GM12865 (cell line): ENCODE data around the gene PINK1.
A peak's percentile ranks its signal among the peaks of the same experiment; 100 is the strongest.

Experiments used
- DNase-seq: peaks from one replicate; pipeline ENCODE4 v3.0.0; 2010; ENCODE audit warnings: low read depth
- H3K4me3 ChIP-seq: 2 replicates; pipeline ENCODE4 v1.5.1; 2011; ENCODE audit warnings: mild to moderate bottlenecking, low read depth, low read length, control low read depth
- CTCF ChIP-seq: IDR thresholded peaks from 2 replicates; pipeline ENCODE4 v1.5.1; 2011; ENCODE audit warnings: low read length, control low read depth, low read depth, inconsistent platforms; ENCODE audit not compliant: insufficient read depth; ENCODE audit errors: missing control alignments

The PINK1 gene

GRCh38 chr1:20658166-20658915 lies 25.1 kb downstream of the PINK1 start:
- no peak for TF ChIP-seq CTCF
- DNase-seq = no peak
- no peak overlapping the region for H3K4me3 ChIP-seq

- DNase-seq = no peak
- H3K4me3 ChIP-seq = peak overlapping the region; percentile 85
- no peak for TF ChIP-seq CTCF
Measured at GRCh38 chr1:20660363-20660762, 27.1 kb downstream of the PINK1 start.

GRCh38 chr1:20660847-20661206 lies 27.6 kb downstream of the PINK1 start:
- TF ChIP-seq CTCF = no peak
- DNase-seq = peak; percentile 44
- H3K4me3 ChIP-seq = peak overlapping the region; percentile 85

- peak; percentile 39 for TF ChIP-seq CTCF
- DNase-seq = peak; percentile 99
- peak within 1 kb of the TSS; percentile 85 for H3K4me3 ChIP-seq
Measured at GRCh38 chr1:20661207-20662109, 28.2 kb downstream of the PINK1 start, which contains the start of gene DDOST. TSS of gene DDOST (minus strand) at chr1:20661369. CDS start at chr1:20661350, 19 bp downstream.

DNA sequence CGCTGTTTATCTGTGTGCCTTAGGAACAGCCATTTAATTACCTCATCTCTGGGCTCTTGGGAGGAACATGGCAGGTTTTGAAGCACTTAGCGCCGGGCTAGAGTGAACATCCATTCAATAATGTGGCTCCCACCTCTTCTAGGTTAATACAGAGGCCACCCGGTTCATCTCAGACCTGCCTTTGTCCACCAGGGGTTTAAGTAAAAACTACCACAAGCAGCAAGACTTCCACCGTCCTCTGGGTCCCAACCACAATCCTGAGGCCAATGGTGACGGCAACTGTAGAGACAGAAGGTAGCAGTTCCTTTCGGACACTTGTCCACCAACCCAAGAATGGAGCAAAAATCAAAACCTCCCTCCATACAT lies 28.8 kb downstream of the PINK1 start:
- DNase-seq = no peak
- peak overlapping the region; percentile 85 for H3K4me3 ChIP-seq
- TF ChIP-seq CTCF = no peak

- DNase-seq = no peak
- no peak overlapping the region for H3K4me3 ChIP-seq
- TF ChIP-seq CTCF = no peak
Measured at GRCh38 chr1:20663365-20663764, 30.1 kb downstream of the PINK1 start.
